Frontal cortex (tissue), 4 donors: ENCODE data around the gene CRPPA. TPM values are rescaled to one million over a fixed set of nuclear protein-coding genes. Genes with fewer than 3 reads are reported as not detected.
A peak's percentile ranks its signal among the peaks of the same experiment; 100 is the strongest.

Source experiments
- DNase-seq, 2 donors: peaks; one replicate each; pipeline ENCODE4 v3.0.0; 2012; ENCODE audit warnings: low spot score in 2 of 2
- FAIRE-seq: peaks from 2 replicates; lab custom pipeline; 2012; peaks lifted over from hg19 to GRCh38; lab: Jason Lieb, UNC
- total RNA-seq: library from RNA; depleted of rRNA; stranded (reverse); fragments of >200 nt; gene quantifications from one replicate; pipeline ENCODE4 v1.2.3, GENCODE V29; 2014
- donor health status: control.
- donor health status: control.
- donor health status: control.

CRPPA gene
- total RNA-seq, 1 donor from 2014 or later = 9.0 TPM

- no peak for FAIRE-seq
- DNase-seq = no peak
Observed at GRCh38 chr7:16428672-16429071, 7.3 kb upstream of the CRPPA start.

- DNase-seq = no peak
- FAIRE-seq = no peak
Observed at GRCh38 chr7:16428182-16428581, 6.8 kb upstream of the CRPPA start.

- FAIRE-seq = no peak
Observed at GRCh38 chr7:16423761-16424160, 2.4 kb upstream of the CRPPA start.

GRCh38 chr7:16422917-16423316 is 1.6 kb upstream of the CRPPA start:
- DNase-seq = no peak
- FAIRE-seq = no peak

More at GRCh38 chr7:16423761-16424160, 2.4 kb upstream of the CRPPA start:
- no peak for DNase-seq

- DNase-seq = no peak
- FAIRE-seq = no peak
Observed at GRCh38 chr7:16422103-16422435, 731 bp upstream of the CRPPA start.

- FAIRE-seq (no peak), DNase-seq (peak; percentile 67)
Observed at GRCh38 chr7:16420649-16421332, 547 bp downstream of the CRPPA start.

- DNase-seq (no peak), FAIRE-seq (no peak)
Observed at GRCh38 chr7:16420329-16420648, 1.0 kb downstream of the CRPPA start.

GRCh38 chr7:16419859-16420258 is 1.5 kb downstream of the CRPPA start:
- FAIRE-seq (no peak), DNase-seq (no peak)

- FAIRE-seq (no peak), DNase-seq (no peak)
Observed at GRCh38 chr7:16419126-16419525, 2.2 kb downstream of the CRPPA start.

GRCh38 chr7:16417906-16418305 is 3.4 kb downstream of the CRPPA start:
- DNase-seq = no peak
- FAIRE-seq = no peak

- FAIRE-seq = no peak
- DNase-seq = no peak
Observed at GRCh38 chr7:16416289-16417282, 4.8 kb downstream of the CRPPA start.

- no peak for DNase-seq
- no peak for FAIRE-seq
Observed at GRCh38 chr7:16412274-16413254, 8.8 kb downstream of the CRPPA start.

GRCh38 chr7:16411391-16411790 is 9.9 kb downstream of the CRPPA start:
- FAIRE-seq (no peak), DNase-seq (no peak)

GRCh38 chr7:16409777-16410176 is 11.6 kb downstream of the CRPPA start:
- DNase-seq (no peak), FAIRE-seq (peak; percentile 42)

GRCh38 chr7:16404636-16405035 is 16.7 kb downstream of the CRPPA start:
- FAIRE-seq = no peak

GRCh38 chr7:16403475-16403874 is 17.9 kb downstream of the CRPPA start:
- no peak for FAIRE-seq
- no peak for DNase-seq

More at GRCh38 chr7:16404636-16405035, 16.7 kb downstream of the CRPPA start:
- DNase-seq = no peak

- DNase-seq (no peak), FAIRE-seq (no peak)
Observed at GRCh38 chr7:16402940-16403339, 18.4 kb downstream of the CRPPA start.

- FAIRE-seq = no peak
- no peak for DNase-seq
Observed at GRCh38 chr7:16402091-16402490, 19.2 kb downstream of the CRPPA start.

- DNase-seq (no peak), FAIRE-seq (no peak)
Observed at GRCh38 chr7:16400893-16401275, 20.5 kb downstream of the CRPPA start.
